Neural progenitor cell (in vitro differentiated cells): ENCODE data around the gene KPTN. TPM values are rescaled to one million over a fixed set of nuclear protein-coding genes. Genes with fewer than 3 reads are reported as not detected.

Experiments
- DNase-seq: peaks from one replicate; pipeline ENCODE4 v3.0.0-alpha.2; 2016; ENCODE audit warnings: low spot score
- H2AFZ ChIP-seq: fragments of 200-600 bp; sonication (generic); replicated peaks from 2 replicates; pipeline ENCODE4 v1.6.1; 2016; ENCODE audit warnings: antibody characterized with exemption
- H3F3A ChIP-seq: fragments of 200-600 bp; sonication (generic); 2 replicates; pipeline ENCODE4 v1.6.1; 2016; ENCODE audit warnings: antibody characterized with exemption, low read depth
- H3K27ac ChIP-seq: fragments of 200-600 bp; sonication (generic); 2 replicates; pipeline ENCODE4 v1.5.1; 2016; ENCODE audit warnings: mild to moderate bottlenecking
- H3K27me3 ChIP-seq: fragments of 200-600 bp; sonication (generic); 2 replicates; pipeline ENCODE4 v1.6.1; 2016; ENCODE audit warnings: mild to moderate bottlenecking, moderate library complexity
- H3K36me3 ChIP-seq: fragments of 200-600 bp; sonication (generic); 2 replicates; pipeline ENCODE4 v1.5.1; 2016
- H3K4me1 ChIP-seq: fragments of 200-600 bp; sonication (generic); 2 replicates; pipeline ENCODE4 v1.6.1; 2016; ENCODE audit warnings: mixed run types
- H3K4me2 ChIP-seq: fragments of 200-600 bp; sonication (generic); 2 replicates; pipeline ENCODE4 v1.6.1; 2016
- H3K4me3 ChIP-seq: fragments of 200-600 bp; sonication (generic); 2 replicates; pipeline ENCODE4 v1.5.1; 2016
- H3K79me2 ChIP-seq: fragments of 200-600 bp; sonication (generic); 2 replicates; pipeline ENCODE4 v1.6.1; 2016; ENCODE audit warnings: low read depth
- H3K9ac ChIP-seq: fragments of 200-600 bp; sonication (generic); 2 replicates; pipeline ENCODE4 v1.6.1; 2016
- H3K9me3 ChIP-seq: fragments of 200-600 bp; sonication (generic); 2 replicates; pipeline ENCODE4 v1.5.1; 2016; ENCODE audit warnings: low read depth
- H4K20me1 ChIP-seq: fragments of 200-600 bp; sonication (generic); 2 replicates; pipeline ENCODE4 v1.6.1; 2016; ENCODE audit warnings: low read depth
- H3K27ac Mint-ChIP-seq: 3 replicates; pipeline ENCODE4 v1.8.0; 2021; ENCODE audit warnings: mixed read lengths
- H3K27me3 Mint-ChIP-seq: 2 replicates; pipeline ENCODE4 v1.8.0; 2022; ENCODE audit warnings: low read depth, mild to moderate bottlenecking, inconsistent platforms, moderate library complexity, mixed read lengths; ENCODE audit not compliant: insufficient read depth
- H3K36me3 Mint-ChIP-seq: 3 replicates; pipeline ENCODE4 v1.8.0; 2021; ENCODE audit warnings: mixed read lengths
- H3K4me1 Mint-ChIP-seq: 3 replicates; pipeline ENCODE4 v1.8.0; 2021; ENCODE audit warnings: mixed read lengths
- H3K4me3 Mint-ChIP-seq: 3 replicates; pipeline ENCODE4 v1.8.0; 2021; ENCODE audit warnings: mild to moderate bottlenecking, moderate library complexity, mixed read lengths
- H3K9me3 Mint-ChIP-seq: 3 replicates; pipeline ENCODE4 v1.8.0; 2020; ENCODE audit warnings: mixed read lengths
- EZH2 ChIP-seq: fragments of 200-600 bp; sonication (generic); IDR thresholded peaks from 2 replicates; pipeline ENCODE4 v1.6.1; 2017; ENCODE audit warnings: antibody characterized with exemption, mild to moderate bottlenecking, moderate library complexity
- EZH2phosphoT487 ChIP-seq: fragments of 200-600 bp; sonication (generic); IDR thresholded peaks from 2 replicates; pipeline ENCODE4 v1.6.1; 2017; ENCODE audit warnings: antibody characterized with exemption
- total RNA-seq: library from RNA; depleted of rRNA; stranded (reverse); fragments of >200 nt; gene quantifications from 2 replicates; pipeline ENCODE4 v1.2.3, GENCODE V29; 2015; ENCODE audit warnings: low replicate concordance
- TF ChIP-seq, protein P1 (sequence below): fragments of 200-600 bp; sonication (generic); IDR thresholded peaks from 2 replicates; pipeline ENCODE4 v1.5.1; 2017; ENCODE audit warnings: antibody characterized with exemption, mild to moderate bottlenecking

The KPTN gene
- total RNA-seq, 1 donor from 2014 or later: 18.1 TPM

DNA sequence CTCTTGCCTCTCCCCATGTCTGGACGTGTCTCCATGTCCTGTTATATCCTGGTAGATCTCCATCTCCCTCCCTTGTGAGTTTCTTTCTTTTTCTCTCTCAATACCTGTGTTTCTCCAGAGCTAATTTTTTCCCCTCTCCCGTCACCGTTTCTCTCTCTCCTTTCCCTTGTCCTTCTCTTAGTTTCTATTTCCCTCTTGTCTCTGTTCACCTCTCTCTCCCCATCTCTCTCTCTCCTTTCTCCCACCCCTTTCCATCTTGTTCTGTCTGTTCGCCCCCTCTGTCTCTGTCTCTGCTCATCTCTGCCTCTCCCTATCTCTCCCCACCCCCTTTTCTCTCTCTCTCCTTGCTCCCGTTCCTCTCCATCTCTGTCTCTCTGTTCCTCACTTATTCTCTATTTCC is 25.3 kb downstream of the KPTN start:
- Mint-ChIP-seq H3K27me3 (peaks cover 8% of the 10 kb centered on the region), H3K4me3 (no peak overlapping the region), H3K9me3 (peaks cover 15% of the 10 kb centered on the region), H3K27ac (no peak overlapping the region), H3K4me1 (no peaks in the 10 kb centered on the region), H3K36me3 (no peaks in the 10 kb centered on the region)
- H3K9me3 ChIP-seq: no peaks in the 10 kb centered on the region
- H3F3A ChIP-seq: no peaks in the 10 kb centered on the region
- no peak for DNase-seq
- no peak overlapping the region for H3K9ac ChIP-seq
- H3K4me1 ChIP-seq: no peaks in the 10 kb centered on the region
- peaks cover 45% of the 10 kb centered on the region for H3K27me3 ChIP-seq
- H3K36me3 ChIP-seq: no peaks in the 10 kb centered on the region
- no peak overlapping the region for H3K4me3 ChIP-seq
- H3K4me2 ChIP-seq: no peak overlapping the region
- H3K27ac ChIP-seq: no peak overlapping the region
- no peak overlapping the region for H2AFZ ChIP-seq
- H4K20me1 ChIP-seq: no peaks in the 10 kb centered on the region
- H3K79me2 ChIP-seq: no peaks in the 10 kb centered on the region
- TF ChIP-seq EZH2phosphoT487 (no peak), EZH2 (no peak)
- TF ChIP-seq, protein P1, sequence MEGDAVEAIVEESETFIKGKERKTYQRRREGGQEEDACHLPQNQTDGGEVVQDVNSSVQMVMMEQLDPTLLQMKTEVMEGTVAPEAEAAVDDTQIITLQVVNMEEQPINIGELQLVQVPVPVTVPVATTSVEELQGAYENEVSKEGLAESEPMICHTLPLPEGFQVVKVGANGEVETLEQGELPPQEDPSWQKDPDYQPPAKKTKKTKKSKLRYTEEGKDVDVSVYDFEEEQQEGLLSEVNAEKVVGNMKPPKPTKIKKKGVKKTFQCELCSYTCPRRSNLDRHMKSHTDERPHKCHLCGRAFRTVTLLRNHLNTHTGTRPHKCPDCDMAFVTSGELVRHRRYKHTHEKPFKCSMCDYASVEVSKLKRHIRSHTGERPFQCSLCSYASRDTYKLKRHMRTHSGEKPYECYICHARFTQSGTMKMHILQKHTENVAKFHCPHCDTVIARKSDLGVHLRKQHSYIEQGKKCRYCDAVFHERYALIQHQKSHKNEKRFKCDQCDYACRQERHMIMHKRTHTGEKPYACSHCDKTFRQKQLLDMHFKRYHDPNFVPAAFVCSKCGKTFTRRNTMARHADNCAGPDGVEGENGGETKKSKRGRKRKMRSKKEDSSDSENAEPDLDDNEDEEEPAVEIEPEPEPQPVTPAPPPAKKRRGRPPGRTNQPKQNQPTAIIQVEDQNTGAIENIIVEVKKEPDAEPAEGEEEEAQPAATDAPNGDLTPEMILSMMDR: no peak

DNA sequence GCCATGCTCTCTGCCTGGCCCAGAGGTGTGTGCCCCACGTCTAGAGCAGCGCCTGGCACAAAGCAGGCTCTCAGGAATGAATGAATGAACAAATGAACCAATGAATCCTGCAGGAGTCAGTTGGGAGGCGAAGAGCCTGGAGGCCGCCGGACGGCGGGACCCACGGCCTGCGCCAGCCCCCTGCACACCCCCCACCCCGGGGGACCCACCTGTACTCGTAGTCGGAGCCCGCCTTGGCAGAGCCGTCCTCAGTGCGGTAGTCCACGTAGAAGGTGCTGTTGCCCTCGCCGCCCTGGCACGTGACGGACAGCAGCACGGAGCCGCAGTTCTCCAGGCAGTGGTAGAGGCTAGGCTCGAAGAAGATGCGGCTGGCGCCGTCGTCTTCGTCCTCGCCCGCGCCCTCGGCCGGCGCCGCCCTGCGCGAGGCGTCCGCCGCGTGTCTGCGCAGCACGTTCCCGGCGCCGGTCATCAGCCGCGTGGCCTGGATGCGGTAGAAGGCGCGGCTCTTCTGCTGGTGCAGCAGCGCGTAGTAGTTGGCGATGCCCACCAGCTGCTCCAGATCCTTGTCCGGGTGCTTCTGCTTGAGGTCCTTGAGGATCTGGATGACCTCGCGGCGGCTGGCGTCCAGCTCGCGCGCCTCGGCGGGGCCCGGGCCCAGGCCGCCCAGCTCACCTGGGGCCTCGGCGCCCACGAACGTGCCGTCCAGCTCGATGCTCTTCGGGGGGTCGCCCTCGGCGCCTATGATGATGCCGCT is 27.1 kb downstream of the KPTN start:
- peaks cover 45% of the 10 kb centered on the region for H3K27me3 ChIP-seq
- no peaks in the 10 kb centered on the region for H3K9me3 ChIP-seq
- Mint-ChIP-seq H3K27me3 (peaks cover 10% of the 10 kb centered on the region), H3K4me3 (no peak overlapping the region), H3K36me3 (no peaks in the 10 kb centered on the region), H3K27ac (no peak overlapping the region), H3K9me3 (peaks cover 15% of the 10 kb centered on the region), H3K4me1 (no peaks in the 10 kb centered on the region)
- H4K20me1 ChIP-seq: no peaks in the 10 kb centered on the region
- no peak overlapping the region for H3K27ac ChIP-seq
- no peaks in the 10 kb centered on the region for H3K36me3 ChIP-seq
- H3K4me3 ChIP-seq: no peak overlapping the region
- H3K9ac ChIP-seq: no peak overlapping the region
- H3F3A ChIP-seq: no peaks in the 10 kb centered on the region
- no peaks in the 10 kb centered on the region for H3K4me1 ChIP-seq
- no peak overlapping the region for H2AFZ ChIP-seq
- no peak overlapping the region for H3K4me2 ChIP-seq
- TF ChIP-seq EZH2phosphoT487: no peak
- TF ChIP-seq, protein P1: no peak
- no peak for TF ChIP-seq EZH2
- no peak for DNase-seq
- no peaks in the 10 kb centered on the region for H3K79me2 ChIP-seq

DNA sequence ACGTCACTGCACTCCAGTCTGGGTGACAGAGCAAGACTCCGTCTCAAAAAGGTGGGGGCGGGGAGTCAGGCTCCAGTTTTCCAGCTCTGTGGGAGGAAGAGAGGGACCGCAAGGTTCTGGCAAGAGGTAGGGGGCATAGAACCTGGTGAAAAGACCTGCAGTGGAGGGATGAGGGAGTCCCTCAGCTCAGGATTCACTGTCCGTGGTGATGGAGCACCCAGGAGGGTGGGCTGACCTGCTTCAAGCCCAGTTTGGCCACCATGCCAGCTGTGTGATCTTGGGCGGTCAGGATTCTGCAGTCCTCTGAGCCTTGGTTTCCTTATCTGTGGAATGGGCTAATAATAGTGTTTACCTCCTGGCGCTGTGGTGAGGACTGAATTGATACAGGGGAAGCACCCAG is 33.5 kb downstream of the KPTN start:
- H3K27me3 ChIP-seq: peaks cover 50% of the 10 kb centered on the region

More for the DNA sequence above, 33.5 kb downstream of the KPTN start:
- TF ChIP-seq, protein P1: no peak
- TF ChIP-seq EZH2phosphoT487: no peak
- no peak for TF ChIP-seq EZH2
- H3K9me3 Mint-ChIP-seq: peaks cover 8% of the 10 kb centered on the region
- H3K4me3 ChIP-seq: no peak overlapping the region
- peaks cover 24% of the 10 kb centered on the region for H3F3A ChIP-seq
- H3K9me3 ChIP-seq: no peaks in the 10 kb centered on the region
- peaks cover 43% of the 10 kb centered on the region for H3K27me3 Mint-ChIP-seq
- H3K27ac Mint-ChIP-seq: no peak overlapping the region
- peaks cover 5% of the 10 kb centered on the region for H3K4me1 ChIP-seq
- H3K27ac ChIP-seq: no peak overlapping the region
- DNase-seq: no peak
- H3K4me1 Mint-ChIP-seq: peaks cover 13% of the 10 kb centered on the region
- H4K20me1 ChIP-seq: peaks cover 44% of the 10 kb centered on the region
- no peak overlapping the region for H3K9ac ChIP-seq
- no peaks in the 10 kb centered on the region for H3K36me3 Mint-ChIP-seq
- no peak overlapping the region for H3K4me2 ChIP-seq
- no peaks in the 10 kb centered on the region for H3K36me3 ChIP-seq
- H3K79me2 ChIP-seq: no peaks in the 10 kb centered on the region
- H2AFZ ChIP-seq: no peak overlapping the region
- no peak overlapping the region for H3K4me3 Mint-ChIP-seq
